NCI-H524 (cell line): ENCODE data around the gene LSM10.

Experiments used
- DNase-seq, 2 experiments: peaks; one replicate each; lab custom pipeline; 2025; lab: John Stamatoyannopoulos, UW

Gene LSM10

DNA sequence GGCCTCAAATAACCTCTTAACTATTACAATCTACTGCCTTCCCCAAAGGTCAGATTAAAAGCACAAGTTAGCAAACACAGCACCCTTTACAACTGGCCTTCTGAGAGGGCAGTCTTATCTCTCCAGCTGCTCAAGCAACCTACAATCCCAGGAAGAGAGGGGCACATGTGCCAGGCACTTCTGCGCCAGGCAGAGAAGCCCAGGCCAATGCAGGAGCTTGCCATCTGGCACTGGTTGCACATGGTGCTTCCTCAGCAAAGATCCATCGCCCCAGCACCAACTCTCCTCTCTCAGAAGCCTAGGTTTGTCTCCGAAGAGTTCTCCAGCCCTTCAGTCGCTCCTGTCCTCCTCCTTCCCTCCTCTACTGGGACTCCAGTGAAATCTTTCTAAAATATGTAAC lies 14.5 kb downstream of the LSM10 start:
- DNase-seq = peak; percentile 34 to 62

DNA sequence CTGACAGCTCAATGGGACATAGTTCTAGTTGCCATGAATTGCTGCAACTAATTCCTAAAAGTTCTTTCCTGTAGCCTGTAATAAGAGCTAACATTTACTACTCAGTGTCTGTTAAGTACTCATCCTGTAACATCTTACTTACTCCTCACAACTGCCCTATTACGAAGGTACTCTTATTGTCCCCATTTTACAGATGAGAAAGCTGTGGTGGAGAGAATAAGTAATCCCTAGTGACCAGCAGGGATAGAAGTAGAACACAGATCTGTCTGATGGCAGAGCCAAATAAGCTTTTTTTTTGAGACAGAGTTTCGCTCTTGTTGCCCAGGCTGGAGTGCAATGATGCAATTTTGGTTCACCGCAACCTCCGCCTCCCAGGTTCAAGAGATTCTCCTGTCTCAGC lies 15.0 kb downstream of the LSM10 start:
- no peak for DNase-seq

DNA sequence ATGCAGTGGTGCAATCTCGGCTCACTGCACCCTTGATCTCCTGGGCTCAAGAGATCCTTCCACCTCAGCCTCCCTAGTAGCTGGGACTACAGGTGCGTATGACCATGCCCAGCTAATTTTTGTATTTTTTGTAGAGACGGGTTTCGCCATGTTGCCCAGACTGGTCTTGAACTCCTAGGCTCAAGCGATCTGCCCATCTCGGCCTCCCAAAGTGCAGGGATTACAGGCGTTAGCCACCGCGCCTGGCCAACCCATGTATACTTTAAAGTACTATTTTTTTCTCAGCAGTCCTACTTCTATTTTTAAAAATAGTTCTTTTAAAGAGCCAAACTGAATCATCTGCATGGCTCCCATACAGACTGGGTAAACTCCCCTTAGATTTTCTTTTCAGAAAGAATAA lies 15.5 kb downstream of the LSM10 start:
- no peak for DNase-seq

DNA sequence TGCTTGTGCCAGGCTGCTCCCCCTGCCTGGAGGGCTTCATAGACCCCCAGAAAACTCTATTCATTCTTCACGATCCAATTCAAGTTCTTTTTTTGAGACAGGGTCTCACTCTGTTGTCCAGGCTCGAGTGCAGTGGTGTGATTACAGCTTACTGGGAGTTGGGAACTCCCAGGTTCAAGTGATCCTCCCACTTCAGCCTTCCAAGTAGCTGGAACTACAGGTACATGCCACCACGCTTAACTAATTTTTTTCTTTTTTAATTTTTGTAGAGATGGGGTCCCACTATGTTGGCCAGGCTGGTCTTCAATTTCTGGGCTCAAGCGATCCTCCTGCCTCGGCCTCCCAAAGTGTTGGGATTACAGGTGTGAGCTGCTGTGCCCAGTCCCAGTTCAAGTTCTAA lies 16.3 kb downstream of the LSM10 start:
- no peak for DNase-seq

DNA sequence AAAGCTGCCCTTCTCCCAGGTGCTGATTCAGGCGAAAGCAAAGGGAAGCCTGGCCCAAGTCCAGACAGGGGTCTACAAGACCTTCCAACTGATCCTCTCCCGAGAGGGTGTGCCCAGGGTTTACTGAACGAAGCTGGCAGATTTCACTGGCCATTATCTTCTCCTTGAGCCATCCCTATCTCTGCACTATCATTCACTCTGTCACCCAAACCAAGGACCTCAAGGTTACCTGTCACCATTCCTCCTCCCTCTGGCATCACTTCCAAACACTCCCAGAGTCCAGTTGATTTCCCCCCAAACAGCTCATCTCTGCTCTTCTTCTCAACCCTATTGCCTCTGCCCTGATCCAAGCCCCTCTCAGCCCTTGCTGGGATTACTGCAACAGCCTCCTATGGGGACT lies 16.9 kb downstream of the LSM10 start:
- no peak for DNase-seq

DNA sequence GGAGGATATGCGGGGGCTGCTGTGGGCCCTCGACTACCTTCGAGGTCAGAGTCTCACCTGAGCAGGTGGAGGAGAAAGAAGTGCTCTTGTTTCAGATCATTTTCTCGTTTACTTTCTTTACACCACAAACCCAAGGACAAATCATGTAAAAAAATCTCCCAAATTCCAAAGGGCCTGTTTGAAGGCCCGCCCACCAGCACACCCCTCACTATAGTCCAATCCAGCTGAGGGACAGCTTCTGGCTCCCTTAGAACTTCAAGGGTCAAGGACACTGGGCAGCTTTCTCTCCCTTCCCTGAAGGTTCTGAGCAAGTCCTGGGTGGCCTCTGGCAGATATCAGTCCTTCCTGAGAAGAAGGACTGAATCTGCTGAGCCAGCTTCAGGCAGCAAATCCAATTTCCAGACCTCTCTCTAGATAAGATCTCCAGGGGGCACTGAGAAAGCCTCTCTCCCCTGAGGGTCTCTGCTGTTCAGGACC lies 17.5 kb downstream of the LSM10 start:
- DNase-seq = no peak

DNA sequence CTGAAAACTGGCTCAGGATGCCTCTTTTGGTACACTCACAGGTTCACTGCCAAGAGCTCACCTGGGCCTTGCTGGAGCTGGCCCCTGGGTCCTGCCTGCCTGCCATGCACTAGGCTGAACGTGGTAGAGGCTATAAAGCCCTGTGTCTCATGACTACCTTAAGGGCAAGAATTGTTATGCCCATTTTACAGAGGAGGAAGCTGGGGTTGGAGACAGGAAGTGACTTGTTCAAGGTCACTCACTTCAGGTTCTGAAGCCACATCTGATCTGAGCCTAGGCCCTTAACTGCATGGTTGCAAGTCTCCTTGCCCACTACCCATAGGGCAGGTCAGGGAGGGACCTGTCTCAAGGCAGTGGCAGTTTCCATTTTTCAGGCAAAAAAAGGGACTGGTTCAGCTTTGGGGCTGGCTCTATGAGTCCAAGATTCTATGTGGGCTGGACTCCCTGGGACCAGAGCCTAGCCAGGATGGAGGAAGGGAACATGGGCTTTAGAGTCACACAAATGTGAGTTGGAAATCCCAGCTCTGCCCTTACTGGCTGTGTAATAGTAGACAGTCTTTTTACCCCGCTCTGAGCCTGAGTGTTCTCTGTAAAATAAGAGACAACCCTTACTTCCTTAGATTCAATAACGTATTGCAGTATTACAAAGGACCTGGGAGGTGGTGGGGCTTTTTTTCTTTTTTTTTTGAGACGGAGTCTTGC lies 19.8 kb downstream of the LSM10 start:
- DNase-seq = no peak

DNA sequence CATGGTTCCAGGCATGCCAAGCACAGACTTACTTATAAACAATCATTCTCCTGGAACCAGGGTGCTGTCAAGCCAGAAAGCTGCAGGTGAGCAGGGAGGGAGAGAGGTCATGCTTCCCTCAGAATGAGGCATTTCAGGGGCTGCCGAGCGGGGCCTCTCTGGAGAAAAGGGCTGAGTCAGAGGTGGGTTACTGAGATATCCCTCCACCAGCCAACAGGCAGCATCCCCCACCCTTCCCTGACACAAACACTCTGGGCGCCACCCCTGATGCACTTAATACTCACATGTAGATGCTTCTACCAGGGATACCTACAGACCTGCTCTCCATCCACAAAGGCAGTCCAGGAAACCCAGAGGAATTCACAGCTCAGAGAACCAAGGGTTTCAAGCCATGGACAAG lies 25.1 kb downstream of the LSM10 start:
- DNase-seq = no peak

DNA sequence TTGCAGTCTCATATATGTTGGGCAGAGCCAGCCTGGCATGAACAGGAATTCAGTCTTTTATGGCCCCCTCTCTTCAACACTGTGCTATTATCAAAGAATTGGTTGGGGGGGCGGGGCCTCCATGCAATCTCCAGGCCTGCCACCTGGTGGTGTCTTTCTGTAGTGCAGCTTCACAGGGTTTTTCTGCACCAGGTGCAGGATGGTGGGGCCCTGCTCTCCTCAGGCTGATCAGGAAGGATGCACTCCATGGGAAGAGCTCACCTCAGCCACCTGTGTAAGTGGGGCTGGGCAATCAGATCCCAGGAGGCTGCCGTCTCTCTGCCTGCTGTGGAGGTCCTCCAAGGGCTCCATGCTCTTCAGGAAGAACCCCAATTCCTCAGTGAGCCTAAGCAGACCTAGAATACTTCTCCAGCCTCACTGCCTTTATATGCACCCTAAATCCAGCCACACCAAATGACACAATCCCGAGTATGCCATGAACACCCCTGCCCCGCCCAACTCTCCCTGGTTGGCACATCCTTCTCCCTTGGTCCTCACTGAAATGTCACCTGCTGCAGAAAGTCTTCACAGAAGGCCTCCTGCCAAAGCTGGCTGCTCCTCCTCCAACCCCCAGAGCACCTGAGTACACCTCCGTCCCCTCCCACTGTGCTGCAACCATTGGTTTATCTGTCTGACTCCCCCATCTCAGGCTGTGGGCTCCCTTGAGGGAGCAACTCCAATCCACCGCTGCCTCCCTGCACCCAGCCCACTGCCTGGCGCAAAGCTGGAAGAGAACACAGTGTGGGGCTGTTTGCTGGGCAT lies 28.4 kb downstream of the LSM10 start:
- DNase-seq = peak; percentile 40 to 61

DNA sequence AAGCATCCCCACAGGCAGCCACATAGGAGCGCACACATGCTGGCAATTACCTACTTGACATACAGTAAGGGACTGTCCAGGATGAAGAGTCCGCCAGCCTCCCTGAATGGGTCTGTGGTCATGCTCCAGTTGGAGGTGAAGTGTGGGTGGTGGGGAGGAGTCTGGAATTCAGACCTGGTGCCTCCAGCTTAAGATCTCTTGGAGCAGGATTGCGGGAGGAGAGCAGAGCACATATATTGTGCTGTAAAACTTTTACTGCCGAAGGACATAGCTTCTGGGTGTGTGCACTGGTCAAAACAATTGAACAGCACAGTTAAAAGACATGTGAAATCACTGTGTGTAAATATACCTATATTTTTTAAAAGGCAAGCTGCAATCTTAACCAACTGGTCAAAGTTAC lies 29.9 kb downstream of the LSM10 start:
- no peak for DNase-seq

DNA sequence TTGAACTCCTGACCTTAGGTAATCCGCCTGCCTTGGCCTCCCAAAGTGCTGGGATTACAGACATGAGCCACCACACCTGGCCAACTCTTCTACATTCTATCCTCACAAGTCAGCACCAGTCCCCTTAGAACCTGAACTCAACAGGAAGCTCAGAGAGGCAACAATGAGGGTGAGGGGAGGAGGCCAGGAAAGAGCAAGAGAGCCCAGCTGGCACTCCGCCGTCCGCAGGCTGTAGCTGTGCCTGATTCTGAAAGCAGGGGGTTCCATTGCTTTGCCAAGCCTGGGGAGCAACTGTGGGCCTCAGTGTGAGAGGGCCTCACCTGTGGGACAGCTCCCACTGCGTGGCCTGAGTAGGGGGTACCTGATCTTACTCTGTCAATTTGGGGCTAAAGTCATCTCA lies 30.6 kb downstream of the LSM10 start:
- no peak for DNase-seq

DNA sequence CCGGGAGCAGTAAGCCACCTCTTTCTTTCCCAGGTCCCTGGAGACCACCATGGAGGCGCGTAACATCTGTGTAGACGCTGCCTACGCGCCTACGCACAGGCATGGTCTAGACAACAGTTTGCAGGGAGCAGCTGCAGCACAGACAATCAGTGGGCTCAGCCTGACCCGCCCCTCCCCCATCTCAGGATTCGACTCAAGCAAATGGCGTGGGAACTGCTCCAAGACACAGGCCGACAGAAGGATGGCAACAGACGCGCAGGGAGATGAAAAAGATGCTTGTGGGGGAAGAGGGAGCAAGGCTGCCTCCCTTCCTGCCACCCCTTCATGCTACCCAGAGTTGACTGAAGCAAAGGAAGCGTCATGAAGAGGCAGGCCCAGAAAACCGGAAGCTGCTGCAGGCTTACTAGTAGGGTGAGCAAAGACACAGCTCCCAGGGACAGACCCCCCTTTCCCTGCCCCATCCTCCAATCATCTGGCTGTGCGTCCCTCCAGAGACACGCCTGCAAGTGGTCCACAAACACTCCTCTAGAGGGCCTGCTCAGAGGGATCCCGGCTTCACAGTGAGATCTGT lies 31.5 kb downstream of the LSM10 start:
- DNase-seq = peak; percentile 93 to 98

DNA sequence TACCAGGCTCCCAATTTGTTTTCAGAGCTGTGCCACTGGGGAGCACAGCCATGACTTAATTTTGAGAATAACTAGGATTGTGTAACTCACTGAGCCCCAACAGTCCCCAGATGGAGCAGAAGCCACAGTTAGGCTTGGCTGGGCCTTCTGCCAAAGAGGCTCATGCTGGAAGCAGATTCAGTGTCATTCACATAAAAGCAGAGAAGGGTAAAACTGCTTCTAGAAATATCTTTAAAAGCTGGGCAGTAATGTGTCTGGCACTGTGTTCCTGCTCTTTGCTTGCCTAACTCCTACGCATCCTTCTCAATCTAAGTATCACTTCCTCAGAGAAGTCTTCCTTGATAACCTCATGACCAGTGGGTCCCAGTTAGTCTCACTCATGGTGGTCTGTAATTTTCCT lies 32.3 kb downstream of the LSM10 start:
- DNase-seq = peak; percentile 20 to 36

DNA sequence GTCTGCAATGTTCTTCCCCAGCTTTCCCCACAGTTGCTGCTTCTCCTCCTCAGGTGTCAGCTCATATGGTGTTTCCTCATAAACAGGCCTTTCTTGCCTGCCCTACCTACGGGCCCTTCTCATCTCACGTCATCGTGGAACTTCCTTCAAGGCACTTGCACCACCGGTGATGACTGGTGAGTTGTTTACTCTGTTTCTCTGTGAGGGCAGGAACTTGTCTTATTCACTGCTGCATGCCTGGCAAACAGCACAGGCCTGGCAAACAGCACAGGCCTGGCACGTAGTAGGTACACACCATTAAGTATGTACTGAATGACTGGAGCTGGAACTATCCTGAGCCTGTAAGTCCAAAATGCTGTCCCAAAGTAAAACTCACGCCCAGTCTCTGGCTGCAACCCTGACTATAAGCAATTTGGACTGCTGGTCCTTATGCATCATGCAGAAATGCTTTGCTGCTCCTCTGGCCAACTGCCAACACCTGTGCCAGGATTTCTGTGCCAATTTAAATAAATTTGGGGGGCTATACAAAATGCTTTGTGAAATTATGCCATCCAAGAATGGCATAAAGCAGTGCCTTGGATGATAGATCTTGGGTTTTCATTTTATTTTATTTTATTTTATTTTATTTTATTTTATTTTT lies 37.7 kb downstream of the LSM10 start:
- no peak for DNase-seq

DNA sequence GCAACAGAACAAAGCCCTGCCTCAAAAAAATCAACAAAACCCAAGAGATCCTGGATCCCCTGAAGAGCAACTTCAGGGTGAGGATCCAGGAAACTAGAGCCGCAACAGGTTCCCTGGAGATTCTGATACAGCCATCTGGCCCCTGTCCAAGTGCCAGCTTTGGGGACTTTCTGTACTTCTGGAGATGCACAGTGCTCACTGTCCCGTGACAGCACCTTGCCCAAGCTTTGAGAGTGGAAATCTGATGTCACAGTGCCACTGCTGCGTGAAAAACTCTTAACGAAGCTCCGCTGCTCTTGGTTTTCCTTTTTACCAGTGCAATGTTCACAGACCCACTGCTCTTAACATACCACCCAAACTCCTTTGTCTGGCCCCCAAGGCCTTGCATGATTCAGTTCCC lies 38.3 kb downstream of the LSM10 start:
- peak in 1 of 2 experiments; percentile 15 for DNase-seq

DNA sequence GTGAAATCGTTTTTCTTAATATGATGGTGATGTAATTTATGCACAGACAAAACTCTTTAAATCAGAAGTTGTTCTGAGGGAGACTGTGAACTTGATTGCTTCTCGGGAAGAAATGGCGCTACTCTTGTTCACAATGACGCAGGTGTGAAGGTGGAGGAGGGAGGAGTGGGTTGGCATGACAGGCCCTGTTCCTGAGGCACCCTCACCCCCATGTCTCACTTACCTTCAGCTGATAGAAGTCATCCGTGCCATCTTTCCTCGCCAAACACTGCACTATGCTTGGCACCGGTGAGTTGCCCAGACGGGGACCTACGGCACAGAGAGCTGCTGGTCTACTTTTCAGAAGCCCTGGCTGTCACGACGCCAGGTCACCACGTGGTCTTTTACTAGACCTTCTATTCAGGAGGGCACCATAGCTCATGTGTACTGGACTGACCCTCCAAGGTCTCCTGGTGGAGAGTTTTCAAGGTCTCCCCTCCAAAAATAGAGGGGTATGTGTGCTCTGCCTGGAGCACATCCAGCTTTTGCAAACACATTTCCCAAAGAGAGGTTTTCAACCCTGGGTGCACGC lies 39.1 kb downstream of the LSM10 start:
- no peak for DNase-seq

DNA sequence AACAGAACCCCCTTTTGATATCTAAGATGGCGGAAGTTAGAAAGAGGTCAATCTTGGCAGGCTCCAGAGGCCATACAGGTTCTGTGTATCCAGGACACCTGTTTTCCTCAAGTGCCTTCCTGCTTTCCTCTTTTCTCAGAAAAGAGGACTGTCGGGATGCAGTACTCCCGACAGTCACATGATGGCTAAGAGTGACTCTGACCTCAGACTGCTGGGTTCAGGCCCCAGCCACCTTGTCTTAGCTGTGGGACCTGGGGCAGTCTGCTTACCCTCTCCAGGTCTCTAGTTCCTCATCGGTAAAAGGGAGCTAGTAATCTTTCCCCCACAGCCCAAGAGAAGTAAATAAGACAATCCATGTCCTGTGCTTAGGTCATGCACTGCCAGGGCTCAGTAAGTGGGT lies 41.9 kb downstream of the LSM10 start:
- no peak for DNase-seq

DNA sequence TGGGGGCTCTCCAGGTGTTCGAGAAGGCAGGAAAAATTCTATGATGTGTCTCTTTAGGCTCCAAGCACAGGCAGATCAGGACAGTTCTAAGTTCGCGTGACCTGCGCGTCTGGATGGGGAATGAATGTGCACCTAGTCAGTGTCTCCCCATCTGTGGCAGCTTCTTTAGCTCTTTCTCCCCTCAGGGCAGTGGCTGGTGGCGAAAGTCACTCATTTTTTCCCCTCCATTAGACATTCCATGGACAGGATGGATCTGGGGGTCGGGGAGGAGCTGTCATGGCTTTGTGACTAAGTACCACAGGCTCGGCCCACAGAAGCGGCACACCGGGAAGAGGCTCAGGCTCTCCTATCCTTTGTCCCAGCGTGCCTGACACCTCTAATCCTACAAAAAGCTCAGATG lies 43.2 kb downstream of the LSM10 start:
- DNase-seq = no peak

DNA sequence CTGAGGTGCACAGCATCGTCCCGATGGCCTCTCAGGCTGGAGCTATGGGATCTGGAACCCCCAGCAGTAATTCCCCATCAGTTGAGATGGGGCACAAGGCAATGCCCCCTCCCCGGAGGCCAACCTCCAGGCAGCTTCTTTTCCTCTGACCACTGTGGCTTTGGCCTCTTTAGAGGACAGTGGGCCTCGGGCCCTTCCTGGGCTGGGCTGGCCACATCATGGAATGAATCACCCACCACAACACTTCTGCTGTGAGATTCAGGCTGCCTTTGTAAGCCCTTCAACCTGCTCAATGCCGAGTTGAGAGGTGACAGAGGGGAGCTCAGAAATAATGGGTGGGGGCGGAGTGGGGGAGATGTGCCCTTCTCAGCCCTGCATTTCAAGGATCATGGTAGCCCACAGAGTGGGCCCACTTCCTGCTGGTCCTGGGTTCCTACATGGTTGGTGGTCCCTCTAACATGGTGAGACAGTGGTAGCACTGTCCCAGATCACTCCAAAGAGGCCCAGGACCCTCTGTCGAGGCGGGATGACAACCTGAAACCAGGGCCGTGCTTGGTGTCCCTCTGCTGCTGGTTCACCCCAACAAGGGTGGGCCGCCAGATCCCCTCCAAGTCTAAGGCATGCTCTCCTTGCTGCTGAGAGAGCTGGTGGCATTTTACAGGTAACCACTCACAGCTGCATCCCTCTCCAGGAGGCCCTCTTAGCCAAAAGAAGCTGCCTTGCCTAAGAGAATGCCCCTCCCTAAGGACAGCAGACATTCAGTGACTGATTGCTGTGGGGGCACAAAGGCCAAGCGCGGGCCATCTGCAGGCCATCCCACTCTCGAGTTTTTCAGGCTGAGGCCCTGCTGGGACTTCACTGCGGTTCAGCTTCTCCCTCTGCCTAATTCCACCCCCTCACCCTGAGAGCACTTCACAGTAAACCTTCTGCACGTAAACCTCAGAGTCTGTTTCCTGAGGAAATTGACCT lies 44.5 kb downstream of the LSM10 start:
- DNase-seq = no peak

DNA sequence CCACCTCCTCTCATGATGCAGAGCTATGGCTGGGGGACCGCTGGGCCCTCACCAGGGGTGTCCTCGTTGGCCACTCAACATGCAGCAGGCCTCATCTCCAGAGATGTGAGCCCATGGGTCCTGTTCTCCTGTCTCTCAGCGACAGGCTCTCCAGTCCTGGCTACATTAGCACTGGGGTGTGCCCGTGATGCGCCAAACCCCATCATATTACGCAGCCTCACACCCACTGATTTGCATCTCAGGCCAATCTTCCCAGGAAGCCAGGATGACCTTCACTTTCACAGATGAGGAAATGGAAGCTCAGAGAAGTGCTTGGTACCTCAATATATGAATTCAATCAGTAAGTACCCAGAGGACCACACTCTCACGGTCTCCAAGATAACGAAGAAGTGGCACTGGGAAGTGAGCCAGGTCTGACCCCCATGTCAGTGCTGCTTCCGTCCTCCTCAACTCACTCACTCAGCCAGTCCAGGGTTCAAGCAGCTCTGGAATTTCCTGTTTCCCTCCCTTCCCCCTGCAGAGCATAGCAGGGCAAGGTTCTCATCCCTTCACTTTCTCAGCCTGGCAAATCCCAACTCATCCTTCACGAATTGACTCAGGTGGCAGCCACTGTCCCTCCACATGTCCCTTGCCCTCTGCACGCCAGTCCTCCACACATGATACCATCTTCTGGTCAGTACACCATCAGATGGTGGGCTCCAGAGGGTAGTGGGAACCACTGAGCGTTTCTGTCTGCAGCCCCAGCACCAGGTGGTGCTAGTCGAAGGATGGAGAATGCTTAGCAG lies 45.4 kb downstream of the LSM10 start:
- no peak for DNase-seq
